K562 (cell line): ENCODE data around the gene TCEAL9. TPM values are rescaled to one million over a fixed set of nuclear protein-coding genes. Genes with fewer than 3 reads are reported as not detected.

Experiments
- ATAC-seq: fragments of 200-7000 bp; cut with Tn5 transposase; 3 replicates; pipeline ENCODE4 v1.9.1; 2020; ENCODE audit warnings: moderate library complexity
- BruUV-seq: library from RNA; stranded (reverse); fragments of 400-500 nt; replicated peaks from 2 replicates; lab custom pipeline; 2021; lab: Mats Ljungman, UMichigan
- CTCF ChIA-PET: fragments of 300-600 bp; formaldehyde crosslinking; extraction: SDS; loops from one replicate; lab custom pipeline; 2021; ENCODE audit warnings: low intra/inter-chr PET ratio; lab: Yijun Ruan, JAX
- POLR2A ChIA-PET: fragments of 300-600, 350-650 bp; sonication (Branson Sonifier 250); formaldehyde crosslinking; extraction: SDS; loops from one replicate; lab custom pipeline; 2021; ENCODE audit warnings: antibody characterized with exemption, inconsistent platforms; lab: Yijun Ruan, JAX
- DNase-seq, 4 experiments: peaks; one replicate each; pipeline versions ENCODE4 v3.0.0 to v3.0.0-alpha.2; 2011 to 2018; ENCODE audit warnings: low spot score in 3 of 4, mixed read lengths in 3 of 4; ENCODE audit errors: extremely low read depth in 1 of 4
- FAIRE-seq: peaks from 2 replicates; lab custom pipeline; 2011; peaks lifted over from hg19 to GRCh38; lab: Jason Lieb, UNC
- H2AFZ ChIP-seq: 2 replicates; pipeline ENCODE4 v1.6.0; 2011; ENCODE audit warnings: low read depth, low read length, control low read depth, inconsistent platforms
- H3K27ac ChIP-seq: fragments of 200-600 bp; 3 replicates; pipeline ENCODE4 v1.8.0; 2011; ENCODE audit warnings: low read depth, mild to moderate bottlenecking, control low read depth, inconsistent platforms, low read length, moderate library complexity, mixed read lengths; ENCODE audit errors: extremely low read depth
- H3K27me3 ChIP-seq, 2 experiments: fragments of 300-600 bp in 1 of 2; 2 replicates in 1 of 2; 3 replicates in 1 of 2; pipeline versions ENCODE4 v1.6.0 to v1.8.0; 2011; ENCODE audit warnings: inconsistent platforms in 2 of 2, low read length in 2 of 2, mild to moderate bottlenecking in 1 of 2, mixed read lengths in 1 of 2, moderate library complexity in 1 of 2; ENCODE audit not compliant: control insufficient read depth in 2 of 2, insufficient read depth in 2 of 2
- H3K36me3 ChIP-seq: fragments of 300-600 bp; 3 replicates; pipeline ENCODE4 v1.8.0; 2011; ENCODE audit warnings: mild to moderate bottlenecking, low read length, inconsistent platforms; ENCODE audit not compliant: control insufficient read depth, insufficient read depth
- H3K4me1 ChIP-seq, 2 experiments: fragments of 200-600 bp in 1 of 2; replicated peaks in 1 of 2; 2 replicates in 1 of 2; 3 replicates in 1 of 2; pipeline versions ENCODE4 v1.5.1 to v1.8.0; 2011; ENCODE audit warnings: inconsistent platforms in 2 of 2, low read length in 2 of 2, mild to moderate bottlenecking in 1 of 2, mixed read lengths in 1 of 2, moderate library complexity in 1 of 2; ENCODE audit not compliant: control insufficient read depth in 2 of 2, insufficient read depth in 2 of 2
- H3K4me2 ChIP-seq: 2 replicates; pipeline ENCODE4 v1.6.1; 2011; ENCODE audit warnings: low read length, control low read depth, inconsistent platforms, mixed read lengths; ENCODE audit not compliant: insufficient read depth
- H3K4me3 ChIP-seq: fragments of 200-600 bp; sonication (generic), shearing (Covaris generic); 2 replicates; pipeline ENCODE4 v1.5.1; 2016; ENCODE audit warnings: control low read depth, inconsistent platforms
- H3K79me2 ChIP-seq: fragments of 200-600 bp; 3 replicates; pipeline ENCODE4 v1.8.0; 2011; ENCODE audit warnings: low read length, inconsistent platforms; ENCODE audit not compliant: control insufficient read depth, insufficient read depth
- H3K9ac ChIP-seq, 2 experiments: 2 replicates each; pipeline versions ENCODE4 v1.6.0 to v1.6.1; 2011; ENCODE audit warnings: low read depth in 2 of 2, low read length in 2 of 2, control low read depth in 1 of 2, inconsistent platforms in 1 of 2, mild to moderate bottlenecking in 1 of 2, mixed read lengths in 1 of 2; ENCODE audit not compliant: insufficient read depth in 1 of 2
- H3K9me1 ChIP-seq: one replicate; pipeline ENCODE4 v1.6.0; 2011; ENCODE audit warnings: inconsistent platforms, mild to moderate bottlenecking, low read length, moderate library complexity; ENCODE audit not compliant: control insufficient read depth, insufficient read depth
- H3K9me3 ChIP-seq: replicated peaks from 2 replicates; pipeline ENCODE4 v1.5.1; 2011; ENCODE audit warnings: low read depth, low read length, inconsistent platforms; ENCODE audit not compliant: control insufficient read depth, insufficient read depth
- H4K20me1 ChIP-seq: replicated peaks from 2 replicates; pipeline ENCODE4 v1.6.1; 2011; ENCODE audit warnings: low read length, inconsistent platforms, mixed read lengths; ENCODE audit not compliant: control insufficient read depth, insufficient read depth
- DACH1 ChIP-seq: fragments of 450-650 bp; IDR thresholded peaks from 2 replicates; pipeline ENCODE4 v1.6.1; 2018; ENCODE audit not compliant: partially characterized antibody
- GTF3C2 ChIP-seq: IDR thresholded peaks from 3 replicates; pipeline ENCODE4 v1.6.1; 2011; ENCODE audit warnings: borderline replicate concordance, mild to moderate bottlenecking, moderate library complexity; ENCODE audit not compliant: insufficient read length; ENCODE audit errors: extremely low read depth
- MAFF ChIP-seq: IDR thresholded peaks from 2 replicates; pipeline ENCODE4 v1.6.1; 2012; ENCODE audit warnings: low read length, improper control_type of control experiment
- NFE2 ChIP-seq: IDR thresholded peaks from 2 replicates; pipeline ENCODE4 v1.6.1; 2014; ENCODE audit warnings: antibody characterized with exemption, low read depth
- XRCC3 ChIP-seq: fragments of 450-650 bp; IDR thresholded peaks from 2 replicates; pipeline ENCODE4 v1.6.1; 2017; ENCODE audit warnings: mild to moderate bottlenecking, moderate library complexity
- ZNF175 ChIP-seq: fragments of 200-800 bp; sonication (Bioruptor generic); IDR thresholded peaks from 2 replicates; pipeline ENCODE4 v1.6.1; 2016; ENCODE audit warnings: low read depth, mild to moderate bottlenecking, missing genetic modification characterization, missing compliant biosample characterization
- ZNF316 ChIP-seq: fragments of 450-650 bp; IDR thresholded peaks from 2 replicates; pipeline ENCODE4 v1.6.1; 2016
- ZNF41 ChIP-seq: fragments of 250-450 bp; sonication (Bioruptor Pico); conservative IDR thresholded peaks from 2 replicates; pipeline ENCODE4 v1.4.0; 2020; ENCODE audit warnings: mild to moderate bottlenecking
- ZNF507 ChIP-seq: conservative IDR thresholded peaks from 2 replicates; pipeline ENCODE4 v1.6.1; 2017; ENCODE audit warnings: missing genetic modification characterization, missing compliant biosample characterization
- WGBS: fragments of 100-300 bp; shearing (Covaris generic); methylation state at CpG from one replicate; pipeline ENCODE4 v1.1.6; 2016; ENCODE audit warnings: low coverage, mixed read lengths; ENCODE audit not compliant: insufficient coverage; ENCODE audit errors: missing lambda C conversion rate; 5-methylcytosine and 5-hydroxymethylcytosine counted together
- in situ Hi-C: fragments of 300-500 bp; cut with MboI; formaldehyde crosslinking; loops from 4 replicates; pipeline ENCODE4 v1.15.0; 2018; ENCODE audit warnings: inconsistent platforms, mixed read lengths
- intact Hi-C: fragments of 100-400 bp; cut with micrococcal nuclease; formaldehyde crosslinking; loops from 2 replicates; pipeline ENCODE4 v1.14.2; 2022
- polyA plus RNA-seq, 8 experiments: library from polyadenylated mRNA; depleted of rRNA in 4 of 8; stranded (reverse) in 5 of 8; unstranded in 3 of 8; fragments of >200 nt; fragmentation: Nextera tagmentation in 2 of 8; fragmentation: Illumina TruSeq in 1 of 8; extraction: Ambion mirVana in 2 of 8; extraction: Trizol in 1 of 8; gene quantifications; 2 replicates each; pipeline versions ENCODE4 v1.2.1 to v1.2.3, GENCODE V29; 2011 to 2014; ENCODE audit warnings: inconsistent platforms in 1 of 8, missing spikeins in 1 of 8
- total RNA-seq, 7 experiments: library from RNA; depleted of rRNA in 6 of 7; stranded (reverse); fragments of >200 nt in 6 of 7; fragmentation: Illumina TruSeq in 2 of 7; extraction: Trizol in 2 of 7; gene quantifications; 2 replicates each; pipeline versions ENCODE4 v1.2.1 to v1.2.3, GENCODE V29; 2011 to 2021; ENCODE audit warnings: low replicate concordance in 1 of 7

TCEAL9 gene
- total and polyA plus RNA-seq, 9 of the 15 experiments (the other 6 are each of a cell fraction or from before 2014, with no cell fraction given), result 16.2 to 106 (median 69.6) TPM

- TF ChIP-seq XRCC3, result no peak
- no peak for TF ChIP-seq DACH1
- TF ChIP-seq MAFF, result peak; percentile 14; the same call in 1 of the 2 replicates
- peak; percentile 32; the same call in 1 of the 2 replicates for TF ChIP-seq ZNF316
- TF ChIP-seq NFE2, result no peak
- no peak for TF ChIP-seq ZNF507 (tag)
- no peak for TF ChIP-seq GTF3C2
Measured at GRCh38 chrX:103393487-103393886, 37.2 kb downstream of the TCEAL9 start (continued).

DNA sequence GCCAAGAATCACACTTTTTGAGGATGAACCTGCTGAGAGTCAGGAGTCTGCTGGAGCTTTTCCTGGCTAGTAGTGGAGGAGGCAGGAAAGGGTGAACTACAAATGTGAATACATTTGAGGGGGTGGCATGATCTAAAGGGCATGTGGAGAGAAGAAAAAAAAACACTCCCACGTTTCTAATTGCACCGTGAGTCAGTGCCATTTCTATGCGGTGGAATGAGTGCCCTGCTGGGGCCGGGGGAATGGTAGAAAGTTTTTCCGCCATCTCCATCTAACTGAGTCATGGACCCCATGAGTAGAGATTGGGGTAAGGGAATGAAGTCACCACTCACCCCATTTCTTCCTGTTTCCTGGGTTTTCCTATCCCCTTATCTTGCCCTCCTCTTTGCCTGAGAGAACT lies 39.9 kb downstream of the TCEAL9 start:
- TF ChIP-seq ZNF41 (CRISPR knock-in tag) (no peak), ZNF175 (CRISPR knock-in tag) (0 out of 2 replicates have a peak, but pooled peaks have one; percentile 26)
- FAIRE-seq, result no peak
- in situ Hi-C loops (no loop called here), intact Hi-C loops (no loop called here)
- Histone ChIP-seq H3K27ac (no peak overlapping the region), H3K79me2 (no peaks in the 10 kb centered on the region), H4K20me1 (no peaks in the 10 kb centered on the region), H3K9ac (no peak overlapping the region), H3K4me2 (no peak overlapping the region), H3K9me3 (no peaks in the 10 kb centered on the region), H3K27me3 (no peaks in the 10 kb centered on the region), H3K9me1 (no peaks in the 10 kb centered on the region), H3K4me1 (peaks cover 0 to 11% of the 10 kb centered on the region in 2 experiments; a peak in 3 of 5 replicates), H3K4me3 (no peak overlapping the region), H2AFZ (no peak overlapping the region), H3K36me3 (no peaks in the 10 kb centered on the region)
- WGBS, result 30% methylated on average over 2 of the region's 5 CpGs
- no peak for DNase-seq
- ChIA-PET POLR2A (no interaction called here), CTCF (no interaction called here)
- no peak for ATAC-seq
- no TSS peak for BruUV-seq
